Measurements from ENCODE around the gene PANX2. TPM values are rescaled to one million over a fixed set of nuclear protein-coding genes. Genes with fewer than 3 reads are reported as not detected.

PANX2 gene
- total RNA-seq, 2 donors from 2014 or later, result 0.09 to 0.14 TPM

DNA sequence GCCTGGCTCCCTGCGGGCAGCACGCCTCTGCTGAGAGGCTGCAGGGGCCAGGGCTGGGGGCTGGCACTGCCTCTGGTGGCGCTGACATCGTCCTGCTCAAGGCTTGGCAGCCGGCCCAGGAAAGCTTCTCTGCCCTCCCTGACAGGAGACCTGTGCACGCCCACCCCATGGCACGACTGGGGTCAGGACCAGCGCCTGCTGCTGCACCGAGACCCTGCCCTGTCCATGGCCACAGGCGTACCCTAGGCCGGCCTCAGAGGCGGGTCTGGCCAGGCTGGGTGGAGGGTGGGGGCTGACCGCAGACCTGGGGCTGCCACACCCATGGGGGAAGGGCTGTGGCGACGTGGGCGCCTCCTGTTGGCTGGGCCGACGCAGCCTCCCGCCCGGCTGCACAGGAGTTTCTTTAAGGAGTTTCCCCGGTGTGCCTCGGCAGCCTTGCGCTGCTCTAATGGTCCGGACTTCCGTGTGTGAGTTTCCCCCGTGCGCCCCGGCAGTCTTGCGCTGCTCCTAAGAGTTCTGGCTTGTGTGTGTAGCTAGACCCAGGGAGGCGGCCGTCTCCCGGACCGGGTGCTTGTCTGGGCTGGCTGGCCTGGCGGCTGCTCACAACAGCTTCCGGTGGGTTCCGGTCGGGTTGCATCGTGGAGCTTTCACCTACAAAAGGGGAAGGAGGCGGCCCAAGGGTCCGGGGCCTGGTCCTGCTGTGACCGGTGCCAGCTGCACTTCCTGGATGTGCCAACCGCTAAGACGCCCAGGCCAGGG is 19.8 kb downstream of the PANX2 start:
- DNase-seq (peak; percentile 88 to 90), ATAC-seq (peak; percentile 78)
- intact Hi-C loops (cut with DNase I, micrococcal nuclease), result no loop called here

DNA sequence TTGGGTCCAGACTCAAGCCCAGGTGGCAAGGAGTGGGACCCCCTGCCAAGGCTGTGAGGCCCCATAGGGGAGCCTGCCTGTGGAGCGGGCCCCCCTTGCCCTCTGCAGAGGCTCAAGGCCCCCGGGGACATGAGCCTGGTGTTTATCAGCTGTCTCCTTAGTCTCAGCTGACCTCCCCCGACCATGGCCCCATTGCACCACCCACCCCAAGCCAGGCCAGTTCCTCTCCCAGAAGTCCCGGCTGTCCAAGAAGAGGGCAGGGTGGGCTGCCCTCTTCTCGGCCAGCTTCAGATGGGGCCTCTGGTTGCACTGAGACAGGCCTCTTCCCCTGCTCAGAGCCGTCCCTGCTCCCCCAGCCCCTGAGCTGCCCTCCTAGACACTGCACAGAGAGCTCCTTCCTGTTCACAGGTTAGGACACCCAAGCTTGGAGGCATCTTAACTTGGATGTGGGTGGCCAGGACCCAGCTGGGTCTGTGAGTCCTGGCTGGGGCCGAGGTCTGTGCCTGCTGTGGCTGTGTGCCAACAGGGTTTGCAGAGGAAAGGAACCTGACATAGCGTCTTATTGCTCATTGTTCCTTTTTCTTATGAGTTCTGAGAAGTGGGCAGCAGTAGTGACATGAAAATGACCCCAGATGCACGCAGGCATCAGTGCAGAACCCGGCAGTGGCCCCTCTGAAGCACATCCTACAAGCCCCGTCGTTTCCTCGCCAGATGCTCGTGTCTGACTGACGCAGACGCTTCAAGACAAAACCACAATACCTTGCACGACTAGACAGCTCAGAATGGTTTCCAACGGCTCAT is 20.6 kb downstream of the PANX2 start:
- ATAC-seq (no peak), DNase-seq (peak; percentile 60 to 70)
- intact Hi-C loops (cut with DNase I, micrococcal nuclease), result no loop called here

DNA sequence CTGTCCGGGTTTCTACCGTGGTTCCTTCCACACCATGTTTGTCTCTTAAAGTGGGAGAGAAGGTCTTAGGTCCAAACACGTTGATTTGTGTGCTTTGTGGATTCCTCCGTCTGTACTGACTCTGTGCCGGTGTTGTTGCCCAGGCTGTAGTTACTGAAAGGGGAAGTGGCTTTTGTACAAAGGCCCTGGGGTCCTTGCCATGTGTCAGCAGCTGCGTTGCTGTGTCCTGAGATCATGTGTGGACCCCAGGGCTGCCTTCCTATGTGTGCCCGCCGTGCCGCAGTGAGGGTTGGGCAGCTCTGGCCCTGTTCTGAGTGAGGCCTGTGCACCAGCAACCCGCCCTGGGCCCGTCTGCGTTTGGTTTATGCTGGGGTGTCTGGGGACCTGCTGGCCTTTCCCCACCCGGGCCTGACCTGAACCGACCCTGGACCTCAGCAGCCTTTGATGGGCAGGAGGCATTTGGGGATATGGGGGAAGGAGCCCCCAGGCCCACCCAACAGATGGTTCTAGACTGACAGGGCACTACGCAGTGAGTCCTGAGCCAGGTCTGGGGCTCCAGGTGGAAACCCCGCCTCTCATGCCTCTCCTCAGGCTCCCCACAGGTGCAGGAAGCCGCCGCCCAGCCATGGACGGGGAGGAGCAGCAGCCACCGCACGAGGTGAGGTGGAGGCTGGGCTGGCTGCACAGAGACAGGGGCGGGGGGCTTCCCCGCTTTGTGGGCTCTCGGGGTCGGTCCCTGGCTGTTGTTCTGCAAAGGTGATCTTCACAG is 22.1 kb downstream of the PANX2 start:
- DNase-seq (peak in 1 of 2 donors; percentile 61), ATAC-seq (no peak)
- intact Hi-C loops (cut with DNase I, micrococcal nuclease), result no loop called here

DNA sequence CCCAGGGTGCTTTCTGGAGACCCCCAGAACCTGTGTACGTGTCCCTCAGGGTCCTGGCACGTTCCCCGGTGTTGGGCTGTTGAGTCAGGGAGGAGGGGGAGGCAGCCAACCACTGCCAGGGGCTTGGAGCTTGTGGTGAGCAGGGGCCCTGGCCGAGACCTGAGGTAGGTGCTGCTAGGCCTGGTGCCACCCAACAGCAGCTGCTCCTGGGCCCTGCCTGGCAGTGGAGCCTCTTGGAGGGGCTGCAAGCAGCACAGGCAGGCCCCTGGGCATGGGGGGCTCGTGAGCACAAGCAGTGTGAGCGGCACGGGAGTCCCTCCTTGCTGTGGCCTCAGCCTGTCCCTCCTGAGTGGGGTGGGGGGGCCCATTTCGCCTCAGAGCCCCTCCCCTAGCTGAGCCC is 23.1 kb downstream of the PANX2 start:
- no peak for ATAC-seq
- intact Hi-C loops (cut with DNase I, micrococcal nuclease), result no loop called here
- no peak for DNase-seq

DNA sequence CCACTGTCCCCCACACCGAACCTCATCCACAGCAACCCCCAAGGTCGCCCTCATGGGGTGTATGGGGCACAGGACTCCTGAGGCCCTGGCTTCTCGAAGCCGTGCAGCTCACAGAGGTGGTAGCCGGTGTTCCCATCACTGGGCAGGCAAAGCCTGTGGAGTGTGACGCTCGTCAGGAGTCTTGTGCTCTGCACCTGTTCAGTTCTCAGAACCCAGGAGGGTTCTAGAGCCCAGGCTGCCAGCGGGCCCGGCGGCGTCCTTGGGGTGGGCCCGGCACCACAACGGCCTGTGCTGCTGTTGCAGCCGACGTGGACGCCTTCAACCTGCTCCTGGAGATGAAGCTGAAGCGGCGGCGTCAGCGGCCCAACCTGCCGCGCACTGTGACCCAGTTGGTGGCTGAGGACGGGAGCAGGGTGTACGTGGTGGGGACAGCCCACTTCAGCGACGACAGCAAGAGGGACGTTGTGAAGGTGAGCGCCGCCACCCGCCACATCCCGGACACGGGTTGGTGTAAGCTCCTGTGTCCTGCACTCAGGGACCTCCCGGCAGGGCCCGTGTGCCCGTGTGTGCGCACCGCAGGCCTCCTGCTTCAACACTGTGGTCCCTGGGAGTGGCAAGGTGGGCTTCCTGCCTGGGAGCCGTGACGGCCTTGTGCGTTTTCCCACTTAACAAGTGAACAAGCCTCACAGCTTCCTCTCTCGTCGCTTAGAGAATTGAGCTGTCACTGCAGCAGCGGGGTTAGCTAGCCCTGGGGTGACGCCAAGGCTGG is 23.7 kb downstream of the PANX2 start:
- intact Hi-C loops (cut with DNase I, micrococcal nuclease), result no loop called here
- ATAC-seq (no peak), DNase-seq (no peak)

DNA sequence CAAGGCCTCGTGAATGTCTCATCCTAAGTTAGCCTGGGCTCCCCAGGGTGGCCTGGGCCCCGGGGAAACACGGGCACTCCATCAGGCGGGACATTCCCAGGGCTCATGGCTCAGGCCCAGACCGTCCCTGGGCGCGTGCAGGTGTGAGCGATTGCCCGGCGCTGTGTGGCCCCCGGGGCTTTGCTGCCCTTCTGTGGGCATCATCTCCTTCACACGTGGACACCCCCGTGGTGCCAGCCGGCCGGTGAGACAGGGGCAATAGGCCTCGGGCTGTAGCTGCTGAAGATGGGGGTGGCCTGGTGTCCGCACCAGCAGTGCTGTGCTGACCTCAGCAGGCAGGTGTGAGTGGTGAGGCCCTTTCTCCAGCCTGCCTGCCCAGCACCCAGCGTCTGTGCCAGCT is 25.7 kb downstream of the PANX2 start:
- ATAC-seq, result no peak
- intact Hi-C loops (cut with DNase I, micrococcal nuclease), result no loop called here
- DNase-seq, result no peak

DNA sequence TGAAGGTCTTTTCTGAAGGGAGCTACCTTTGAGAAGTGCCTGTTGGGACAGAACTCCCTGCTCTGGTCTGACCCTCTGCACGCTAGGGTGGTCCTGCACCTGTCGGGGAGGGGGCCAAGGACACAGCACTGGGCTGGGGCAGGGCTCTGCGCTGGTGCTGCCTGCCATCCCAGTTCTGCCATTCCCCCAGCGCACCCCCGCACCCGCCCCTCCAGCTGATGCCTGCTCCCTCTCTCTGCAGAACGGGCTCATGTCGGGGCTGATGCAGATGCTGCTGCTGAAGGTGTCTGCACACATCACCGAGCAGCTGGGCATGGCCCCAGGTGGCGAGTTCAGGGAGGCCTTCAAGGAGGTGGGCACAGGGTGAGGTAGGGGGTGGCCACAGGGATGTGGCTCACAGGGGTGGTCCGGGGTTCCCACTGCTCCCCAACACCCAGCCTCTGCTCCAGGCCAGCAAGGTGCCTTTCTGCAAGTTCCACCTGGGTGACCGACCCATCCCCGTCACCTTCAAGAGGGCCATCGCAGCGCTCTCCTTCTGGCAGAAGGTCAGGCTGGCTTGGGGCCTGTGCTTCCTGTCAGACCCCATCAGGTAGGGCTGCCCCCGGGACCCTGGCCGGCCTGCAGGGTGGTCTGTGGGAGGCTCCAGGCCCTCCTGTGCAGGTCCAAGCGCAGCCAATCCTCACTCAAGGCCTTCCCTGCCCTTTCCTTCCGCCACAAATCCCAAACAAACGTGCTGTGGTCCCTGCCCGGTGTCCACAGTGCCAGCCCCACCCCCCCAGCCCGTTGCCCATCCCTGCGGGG is 26.7 kb downstream of the PANX2 start:
- DNase-seq, result no peak
- intact Hi-C loops (cut with DNase I, micrococcal nuclease), result no loop called here
- no peak for ATAC-seq

DNA sequence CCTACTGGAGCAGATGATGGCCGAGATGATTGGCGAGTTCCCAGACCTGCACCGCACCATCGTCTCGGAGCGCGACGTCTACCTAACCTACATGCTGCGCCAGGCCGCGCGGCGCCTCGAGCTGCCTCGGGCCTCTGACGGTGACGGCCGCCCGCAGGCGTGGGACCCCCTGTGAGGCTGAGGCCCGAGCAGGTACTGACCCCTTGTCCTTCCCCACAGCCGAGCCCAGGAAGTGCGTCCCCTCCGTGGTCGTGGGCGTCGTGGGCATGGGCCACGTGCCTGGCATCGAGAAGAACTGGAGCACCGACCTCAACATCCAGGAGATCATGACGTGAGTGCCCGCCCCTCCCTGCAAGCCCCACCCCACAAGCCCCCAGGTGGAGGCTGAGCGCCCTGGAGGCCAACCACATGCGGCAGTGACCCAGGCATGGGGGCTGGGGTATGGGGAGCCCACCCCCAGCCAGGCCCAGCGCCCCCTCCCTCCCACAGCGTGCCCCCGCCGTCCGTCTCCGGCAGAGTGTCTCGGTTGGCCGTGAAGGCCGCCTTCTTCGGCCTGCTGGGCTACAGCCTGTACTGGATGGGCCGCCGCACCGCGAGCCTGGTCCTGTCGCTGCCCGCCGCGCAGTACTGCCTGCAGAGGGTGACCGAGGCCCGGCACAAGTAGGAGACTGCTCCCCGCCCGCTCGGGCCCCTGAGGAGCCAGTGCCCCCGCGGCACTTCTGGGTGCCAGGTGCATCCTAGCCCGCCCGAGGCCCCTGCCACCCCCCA is 27.5 kb downstream of the PANX2 start:
- ATAC-seq (no peak), DNase-seq (no peak)
- intact Hi-C loops (cut with DNase I, micrococcal nuclease), result no loop called here

DNA sequence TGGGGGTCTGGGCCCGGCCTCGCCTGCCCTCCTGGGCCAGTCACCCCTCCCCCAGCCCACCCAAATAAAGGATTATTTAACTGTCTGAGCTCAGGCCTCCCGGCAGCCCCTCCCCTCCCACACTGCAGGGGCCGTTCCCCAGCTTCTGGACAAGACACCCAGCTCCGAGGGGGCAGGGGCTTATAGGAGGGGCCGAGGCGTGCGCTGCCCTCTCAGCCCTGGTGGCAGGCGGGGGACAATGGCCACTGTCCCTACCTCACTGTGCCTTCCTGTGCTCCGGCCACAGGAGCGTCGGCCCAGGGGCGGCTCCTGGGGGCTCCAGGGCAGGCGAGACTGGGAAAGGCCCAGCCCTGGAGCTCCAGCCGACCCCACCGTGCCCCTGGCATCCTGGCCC is 28.1 kb downstream of the PANX2 start:
- no peak for ATAC-seq
- DNase-seq, result no peak
- intact Hi-C loops (cut with DNase I, micrococcal nuclease), result no loop called here

DNA sequence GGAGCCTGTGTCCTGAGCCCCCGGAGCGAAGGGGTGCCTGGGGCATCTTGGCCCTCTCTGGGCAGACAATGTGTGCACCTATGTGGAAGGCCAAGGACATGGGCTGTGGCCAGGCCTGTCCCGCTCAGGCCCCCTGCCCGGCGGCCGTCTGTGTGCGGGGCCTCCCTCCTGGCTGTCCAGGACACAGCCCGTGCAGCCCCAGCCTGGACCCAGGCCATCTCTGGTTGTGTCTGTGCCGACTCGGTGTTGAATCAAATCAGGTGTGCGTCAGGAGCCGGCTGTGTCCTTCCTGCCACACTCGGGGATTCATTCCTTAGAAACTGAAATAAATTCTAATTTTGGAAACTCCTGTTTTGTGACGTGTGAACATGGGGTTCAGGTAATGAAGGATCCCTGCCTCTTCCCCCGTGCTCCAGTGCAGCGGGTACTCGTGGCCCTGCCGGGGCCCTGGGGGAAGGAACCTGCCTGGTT is 28.8 kb downstream of the PANX2 start:
- DNase-seq (no peak), ATAC-seq (no peak)
- intact Hi-C loops (cut with DNase I, micrococcal nuclease), result no loop called here

DNA sequence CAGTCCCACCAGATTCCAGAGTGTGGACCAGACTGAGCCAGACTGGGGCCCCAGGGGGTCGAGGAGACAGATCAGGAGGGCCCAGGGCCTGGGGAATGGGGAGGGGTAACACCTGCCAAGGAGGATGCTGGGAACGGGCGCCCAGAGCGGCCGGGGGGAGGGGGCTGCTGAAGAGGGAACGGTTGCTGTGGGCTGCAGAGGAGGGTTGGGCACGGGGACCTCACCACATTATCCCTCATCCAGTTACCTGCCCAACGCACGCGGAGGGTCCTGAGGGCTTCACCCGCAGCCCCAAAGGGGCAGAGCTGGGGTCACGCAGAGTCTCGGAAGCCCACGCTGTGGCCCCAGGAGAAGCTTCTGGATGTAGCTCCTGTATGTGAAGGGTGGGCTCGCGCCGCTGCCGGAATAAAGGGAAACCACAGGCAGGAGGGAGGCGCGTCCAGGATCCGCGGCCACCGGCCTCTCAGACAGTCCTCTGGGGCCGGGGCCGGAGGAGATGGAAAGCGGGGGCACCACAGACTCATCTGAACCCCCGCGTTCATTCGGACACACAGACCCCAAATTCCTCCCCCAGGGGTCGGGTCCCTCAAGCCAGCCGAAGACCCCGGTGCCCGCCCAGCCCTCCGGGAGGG is 29.4 kb downstream of the PANX2 start:
- ATAC-seq, result peak; percentile 2
- DNase-seq, result no peak
- intact Hi-C loops (cut with DNase I, micrococcal nuclease), result no loop called here

DNA sequence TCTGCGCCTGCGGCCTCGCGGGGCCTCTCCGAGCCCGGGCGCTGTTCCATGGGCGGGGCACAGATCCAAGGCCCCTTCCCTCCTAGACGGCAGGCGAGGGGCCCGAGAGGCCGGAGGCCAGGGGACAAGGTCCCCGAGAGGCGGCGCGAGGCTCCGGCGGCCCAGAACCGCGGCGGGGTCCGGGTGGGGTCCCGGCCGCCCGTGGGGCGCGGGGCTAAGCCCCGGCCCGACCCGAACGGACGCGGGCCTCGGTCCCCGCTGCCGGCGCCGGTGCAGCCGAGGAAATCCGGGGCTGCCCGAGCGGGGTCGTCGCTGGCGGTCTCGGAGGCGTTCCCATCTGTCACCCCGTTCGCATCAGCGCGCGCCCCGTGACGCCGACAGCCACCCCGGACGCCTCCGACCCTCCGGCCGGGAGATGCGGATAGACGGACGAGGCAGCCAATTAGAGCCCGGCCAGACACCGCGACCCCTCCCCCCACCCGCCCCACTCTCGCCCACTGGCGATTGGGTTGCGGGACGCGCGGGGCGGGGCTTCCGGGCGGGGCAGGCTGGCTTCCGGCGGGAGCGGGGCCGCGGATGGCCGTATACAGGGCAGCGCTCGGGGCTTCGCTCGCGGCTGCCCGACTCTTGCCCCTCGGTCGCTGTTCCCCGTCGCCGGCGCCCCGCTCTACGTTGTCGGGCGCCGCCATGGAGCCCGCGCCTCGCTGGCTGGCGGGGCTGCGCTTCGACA is 30.1 kb downstream of the PANX2 start, which contains the start of gene SELENOO:
SELENOO (plus strand) TSS at position 551 of the 730 bp plus-strand sequence; CDS start at position 577, 26 bp downstream.
- ATAC-seq (peak; percentile 86), DNase-seq (peak; percentile 92 to 94)
- intact Hi-C loops (cut with DNase I, micrococcal nuclease), result no loop called here

DNA sequence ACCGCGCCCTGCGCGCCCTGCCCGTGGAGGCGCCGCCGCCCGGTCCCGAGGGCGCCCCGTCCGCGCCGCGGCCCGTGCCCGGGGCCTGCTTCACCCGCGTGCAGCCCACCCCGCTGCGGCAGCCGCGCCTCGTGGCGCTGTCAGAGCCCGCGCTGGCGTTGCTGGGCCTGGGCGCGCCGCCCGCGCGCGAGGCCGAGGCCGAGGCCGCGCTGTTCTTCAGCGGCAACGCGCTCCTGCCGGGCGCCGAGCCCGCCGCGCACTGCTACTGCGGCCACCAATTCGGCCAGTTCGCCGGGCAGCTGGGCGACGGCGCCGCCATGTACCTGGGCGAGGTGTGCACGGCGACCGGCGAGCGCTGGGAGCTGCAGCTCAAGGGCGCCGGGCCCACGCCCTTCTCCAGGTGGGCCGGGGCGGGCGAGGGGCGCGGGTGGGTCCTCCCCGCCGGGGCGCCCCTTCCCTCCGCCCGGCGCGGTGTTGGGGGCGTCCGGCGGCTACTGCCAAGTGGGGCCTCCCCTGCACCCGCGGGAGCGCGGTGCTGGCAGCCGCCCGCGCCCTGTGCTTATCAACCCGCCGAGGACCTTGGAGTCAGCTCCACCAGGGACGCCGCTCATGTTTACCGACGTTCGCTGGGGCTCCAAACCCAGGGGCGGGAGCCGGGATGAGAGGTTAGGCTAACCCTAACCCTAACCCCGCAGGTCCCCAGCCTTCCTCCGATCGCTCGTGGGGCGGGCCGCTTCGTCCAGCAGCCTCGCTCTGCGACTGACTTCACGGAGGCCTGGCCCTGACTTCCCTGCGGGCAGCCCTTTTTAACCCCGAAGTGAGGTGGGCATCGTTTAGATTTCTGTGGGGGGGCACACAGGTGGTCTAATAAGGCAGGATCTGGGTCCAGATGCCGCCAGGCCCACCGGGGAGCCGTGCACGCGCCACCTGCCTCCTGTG is 30.9 kb downstream of the PANX2 start:
- ATAC-seq (peak; percentile 46), DNase-seq (no peak)
- intact Hi-C loops (cut with DNase I, micrococcal nuclease), result no loop called here

DNA sequence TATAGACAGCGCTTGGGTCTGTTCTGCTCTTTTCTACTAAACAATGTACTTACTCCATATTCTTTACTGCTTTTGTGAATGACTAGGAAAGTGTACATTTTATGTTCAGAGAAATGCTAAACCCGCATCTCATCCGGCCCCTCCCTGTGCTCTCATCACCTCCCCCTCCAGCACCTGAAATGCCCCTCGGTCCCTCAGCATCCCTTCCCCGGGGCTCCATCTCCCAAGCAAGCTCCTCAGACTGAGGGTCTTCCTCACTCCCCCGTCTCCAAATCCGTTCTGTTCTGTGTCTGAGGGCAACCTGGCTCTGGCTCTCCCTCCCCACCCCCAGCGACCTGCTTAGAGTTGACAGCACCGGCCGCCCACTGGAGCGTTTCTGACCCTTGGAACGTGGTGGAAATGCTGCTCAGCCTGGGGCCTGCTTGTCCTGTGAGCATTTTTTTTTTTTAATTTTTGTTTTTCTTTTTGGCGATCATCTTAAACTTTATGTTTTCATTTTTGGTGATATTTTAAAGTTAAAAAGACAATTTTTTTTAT is 31.7 kb downstream of the PANX2 start:
- intact Hi-C loops (cut with DNase I, micrococcal nuclease), result no loop called here
- DNase-seq (no peak), ATAC-seq (no peak)

DNA sequence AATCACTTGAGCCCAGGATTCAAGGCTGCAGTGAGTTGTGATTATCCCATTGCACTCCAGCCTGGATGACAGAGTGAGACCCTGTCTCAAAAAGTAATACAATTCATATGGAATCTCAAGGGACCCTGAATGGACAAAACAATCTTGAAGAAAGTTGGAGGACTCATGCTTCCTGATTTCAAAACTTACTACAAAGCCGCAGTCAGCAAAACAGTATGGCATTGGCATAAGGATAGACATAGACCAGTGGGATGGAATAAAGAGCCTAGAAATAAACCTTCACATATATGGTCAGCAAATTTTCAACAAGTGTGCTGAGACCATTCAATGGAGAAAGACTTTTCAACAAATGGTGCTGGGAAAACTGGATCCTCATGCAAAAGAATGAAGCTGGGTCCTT is 32.8 kb downstream of the PANX2 start:
- DNase-seq, result no peak
- ATAC-seq, result no peak
- intact Hi-C loops (cut with DNase I, micrococcal nuclease), result no loop called here
